Measurements from ENCODE around the gene AHDC1. TPM values are rescaled to one million over a fixed set of nuclear protein-coding genes. Genes with fewer than 3 reads are reported as not detected.

AHDC1 gene
- total and polyA plus RNA-seq, 2 donors (not counting 3 experiments of a cell fraction or from before 2014, with no cell fraction given): 7.0 to 32.1 TPM

DNA sequence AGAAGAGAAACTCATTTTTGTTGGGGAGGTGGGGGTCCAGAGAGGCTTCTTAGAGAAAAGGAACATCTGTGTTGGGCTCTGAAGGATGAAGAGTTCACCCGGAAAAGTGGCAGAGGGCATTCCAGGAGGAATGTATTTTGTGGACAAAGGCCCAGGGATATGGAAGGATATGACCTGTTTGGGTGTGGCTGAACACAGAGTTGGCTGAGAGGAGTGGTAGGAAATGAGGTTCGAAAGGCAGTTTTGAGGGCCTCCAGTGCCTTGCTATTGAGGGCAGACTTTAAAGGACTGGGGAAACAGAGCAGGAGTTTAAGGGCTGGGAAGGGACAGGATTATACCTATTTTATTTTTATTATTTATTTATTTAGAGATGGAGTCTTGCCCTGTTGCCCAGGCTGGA lies 86.6 kb downstream of the AHDC1 start:
- no peaks in the 10 kb centered on the region for H4K20me1 ChIP-seq (replicated peaks; ENCODE audit: control insufficient read depth, extremely low read depth, insufficient read depth, low read length)
- no peaks in the 10 kb centered on the region for H3K9me1 ChIP-seq (replicated peaks; ENCODE audit: control insufficient read depth, extremely low read depth, insufficient read depth, low read length)
- ChIA-PET CTCF (interaction anchor here (1.1 to 2.5 kb wide), 2 partner anchors 40 to 122 kb away, joined by 3 to 10 read pairs; no protein-coding TSS in a partner anchor), POLR2A (no interaction called here)
- H3K4me3 ChIP-seq (replicated peaks in 1 of 3; ENCODE audit: insufficient read depth in 1 of 3, low read depth in 1 of 3, low read length in 3 of 3): no peak overlapping the region
- dilution Hi-C loops (cut with MboI; ENCODE audit: extremely low pct_ligation_motif_present, low sequenced_read_pairs) (no loop called here), intact Hi-C loops (cut with micrococcal nuclease) (no loop called here)
- H3K9me3 ChIP-seq (replicated peaks; ENCODE audit: control insufficient read depth, insufficient read depth, low read length): no peaks in the 10 kb centered on the region
- TF ChIP-seq EZH2 (IDR thresholded peaks at IDR 0.05; ENCODE audit: borderline replicate concordance, low read depth, low read length, severe bottlenecking): no peak
- TF ChIP-seq GATA2 (IDR thresholded peaks at IDR 0.05; ENCODE audit: insufficient read depth, insufficient read length, low read depth, low read length): no peak
- TF ChIP-seq POLR2AphosphoS5 (IDR thresholded peaks at IDR 0.05; ENCODE audit: insufficient read depth, low read depth, low read length): no peak
- TF ChIP-seq, protein P1, sequence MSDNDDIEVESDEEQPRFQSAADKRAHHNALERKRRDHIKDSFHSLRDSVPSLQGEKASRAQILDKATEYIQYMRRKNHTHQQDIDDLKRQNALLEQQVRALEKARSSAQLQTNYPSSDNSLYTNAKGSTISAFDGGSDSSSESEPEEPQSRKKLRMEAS (IDR thresholded peaks at IDR 0.05; ENCODE audit: insufficient read depth, insufficient read length): no peak
- TF ChIP-seq MYC (IDR thresholded peaks at IDR 0.05; ENCODE audit: low read depth, low read length): no peak
- no peak for TF ChIP-seq JUN (IDR thresholded peaks at IDR 0.05; ENCODE audit: borderline replicate concordance, insufficient read depth, insufficient read length, low read depth)
- TF ChIP-seq CTCF (IDR thresholded peaks at IDR 0.05; ENCODE audit: extremely low read depth in 1 of 2, insufficient read depth in 1 of 2, low read depth in 1 of 2, low read length in 2 of 2): no peak
- no peak for TF ChIP-seq POLR2A (IDR thresholded peaks at IDR 0.05; ENCODE audit: low read depth, low read length)
- no peak for TF ChIP-seq FOS (IDR thresholded peaks at IDR 0.05; ENCODE audit: borderline replicate concordance, insufficient read depth, low read length)
- FAIRE-seq (no peak), DNase-seq (ENCODE audit: low read depth, low spot score) (no peak)
- no peaks in the 10 kb centered on the region for H3K79me2 ChIP-seq (ENCODE audit: control insufficient read depth, insufficient read depth, low read length)
- no peak overlapping the region for H3K4me2 ChIP-seq (ENCODE audit: insufficient read depth, low read length)
- no TSS peak for BruUV-seq (replicated peaks)
- H3K4me1 ChIP-seq (ENCODE audit: control insufficient read depth, extremely low read depth, insufficient read depth, low read length): peaks cover 10% of the 10 kb centered on the region
- no peak overlapping the region for H3K27ac ChIP-seq (ENCODE audit: insufficient read depth, low read depth, low read length)
- H3K9ac ChIP-seq (replicated peaks; ENCODE audit: extremely low read depth, insufficient read depth, low read length): no peak overlapping the region
- H2AFZ ChIP-seq (ENCODE audit: low read depth, low read length): peak overlapping the region; percentile 34
- H3K36me3 ChIP-seq (ENCODE audit: control insufficient read depth in 2 of 2, extremely low read depth in 1 of 2, insufficient read depth in 2 of 2, low read length in 2 of 2): no peaks in the 10 kb centered on the region
- no peaks in the 10 kb centered on the region for H3K27me3 ChIP-seq (ENCODE audit: control insufficient read depth in 2 of 2, insufficient read depth in 2 of 2, low read length in 2 of 2)
